Measurements from ENCODE around the gene LPAR1.
"Not testable (repeated sequence)": the region's sequence is repeated elsewhere in the genome, so short reads cannot be mapped to it uniquely, and the experiment has no call there.

Gene LPAR1

DNA sequence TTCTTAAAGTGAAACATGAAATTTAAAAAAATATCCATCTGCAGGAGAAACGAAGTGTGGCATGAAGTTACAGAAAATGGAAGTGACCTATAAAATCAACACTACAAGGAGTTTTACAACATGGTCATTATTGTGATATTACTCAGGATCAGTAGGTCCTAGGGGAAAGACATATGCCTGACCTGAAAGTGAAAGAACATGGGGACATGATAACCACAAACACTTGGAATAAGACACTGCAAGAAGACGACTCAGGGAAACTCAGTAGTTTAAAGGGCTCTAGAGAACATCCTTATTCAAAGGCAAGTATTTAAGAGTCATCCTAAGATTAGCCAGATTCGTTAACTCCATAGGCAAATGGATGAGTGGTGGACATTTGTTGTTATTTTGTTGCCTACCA lies 19.9 kb upstream of the LPAR1 start:
- TF ChIP-seq, protein P1, sequence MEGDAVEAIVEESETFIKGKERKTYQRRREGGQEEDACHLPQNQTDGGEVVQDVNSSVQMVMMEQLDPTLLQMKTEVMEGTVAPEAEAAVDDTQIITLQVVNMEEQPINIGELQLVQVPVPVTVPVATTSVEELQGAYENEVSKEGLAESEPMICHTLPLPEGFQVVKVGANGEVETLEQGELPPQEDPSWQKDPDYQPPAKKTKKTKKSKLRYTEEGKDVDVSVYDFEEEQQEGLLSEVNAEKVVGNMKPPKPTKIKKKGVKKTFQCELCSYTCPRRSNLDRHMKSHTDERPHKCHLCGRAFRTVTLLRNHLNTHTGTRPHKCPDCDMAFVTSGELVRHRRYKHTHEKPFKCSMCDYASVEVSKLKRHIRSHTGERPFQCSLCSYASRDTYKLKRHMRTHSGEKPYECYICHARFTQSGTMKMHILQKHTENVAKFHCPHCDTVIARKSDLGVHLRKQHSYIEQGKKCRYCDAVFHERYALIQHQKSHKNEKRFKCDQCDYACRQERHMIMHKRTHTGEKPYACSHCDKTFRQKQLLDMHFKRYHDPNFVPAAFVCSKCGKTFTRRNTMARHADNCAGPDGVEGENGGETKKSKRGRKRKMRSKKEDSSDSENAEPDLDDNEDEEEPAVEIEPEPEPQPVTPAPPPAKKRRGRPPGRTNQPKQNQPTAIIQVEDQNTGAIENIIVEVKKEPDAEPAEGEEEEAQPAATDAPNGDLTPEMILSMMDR (IDR thresholded peaks at IDR 0.05; ENCODE audit: control extremely low read depth, extremely low read depth, low read depth, missing control alignments), result no peak
- ChIA-PET POLR2A (no interaction called here), CTCF (no interaction called here)
- no peak for DNase-seq (ENCODE audit: extremely low spot score)

DNA sequence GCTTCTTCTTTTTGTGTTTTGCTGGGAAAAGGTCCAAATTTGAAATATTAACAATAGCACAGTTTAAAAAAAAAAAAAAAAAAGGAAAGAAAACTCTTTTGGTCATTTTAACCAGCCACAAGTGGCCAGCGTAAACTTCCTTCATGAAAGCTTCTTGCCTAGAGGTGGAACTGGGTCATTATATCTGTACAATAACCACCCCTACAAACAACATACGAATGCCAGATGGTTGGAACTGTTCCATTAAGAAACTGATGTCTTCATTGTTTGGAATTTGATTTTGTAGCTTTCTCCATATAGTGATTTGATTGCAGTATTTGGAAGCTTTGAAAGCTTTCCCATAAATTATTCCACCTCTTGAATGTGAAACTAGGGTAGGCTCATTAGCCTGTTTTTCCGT lies 18.3 kb upstream of the LPAR1 start:
- DNase-seq (ENCODE audit: extremely low spot score), result no peak
- CTCF ChIA-PET, result interaction anchor here (1.0 to 1.1 kb wide), 2 partner anchors 11 to 15 kb away, joined by 3 read pairs; no protein-coding TSS in a partner anchor
- TF ChIP-seq, protein P1 (IDR thresholded peaks at IDR 0.05; ENCODE audit: control extremely low read depth, extremely low read depth, low read depth, missing control alignments), result no peak
- POLR2A ChIA-PET, result no interaction called here

DNA sequence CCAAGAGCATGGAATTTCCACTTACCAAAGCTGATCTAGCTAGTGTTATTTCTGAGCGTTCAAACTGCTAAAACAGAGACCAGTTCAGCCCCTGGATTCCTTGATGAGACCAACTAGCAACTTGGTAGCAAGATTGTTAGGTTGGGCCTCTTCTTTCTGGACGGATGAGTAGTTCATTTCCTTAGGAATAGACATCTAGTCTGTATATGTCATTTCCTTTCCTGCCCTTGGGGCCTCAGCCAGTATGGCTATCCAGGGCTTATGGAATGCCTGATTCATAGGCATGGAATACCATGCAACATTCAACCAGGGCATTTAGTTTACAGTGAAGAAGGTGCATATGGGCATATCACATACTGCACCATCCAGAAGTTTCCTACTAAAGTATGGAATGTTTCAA lies 14.5 kb upstream of the LPAR1 start:
- no peak for DNase-seq (ENCODE audit: extremely low spot score)
- TF ChIP-seq, protein P1 (IDR thresholded peaks at IDR 0.05; ENCODE audit: control extremely low read depth, extremely low read depth, low read depth, missing control alignments), result no peak
- ChIA-PET POLR2A (no interaction called here), CTCF (interaction anchor here (1.1 kb wide), 1 partner anchor 12 kb away, joined by 3 read pairs; no protein-coding TSS in a partner anchor)

DNA sequence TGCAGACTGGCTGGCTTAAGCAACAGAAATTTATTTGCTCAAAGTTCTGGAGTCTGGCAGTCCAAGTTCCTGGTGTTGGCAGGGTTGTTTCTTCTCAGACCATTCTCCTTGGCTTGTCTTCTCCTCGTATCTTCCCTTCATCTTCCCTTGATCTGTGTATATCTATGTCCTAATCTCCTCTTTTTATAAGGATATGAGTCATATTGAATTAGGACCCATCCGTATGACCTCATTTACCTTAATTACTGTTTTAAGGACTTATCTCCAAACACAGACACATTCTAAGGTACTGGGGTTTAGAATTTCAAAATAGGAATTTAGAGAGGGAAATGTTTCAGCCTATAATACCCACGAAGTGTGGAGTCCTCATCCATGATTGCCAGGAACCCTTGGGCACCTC lies 13.1 kb upstream of the LPAR1 start:
- CTCF ChIA-PET, result interaction anchor here (1.8 to 4.1 kb wide), 2 partner anchors 12 to 18 kb away, joined by 7 to 15 read pairs; partner anchors contain the start of gene LPAR1
- POLR2A ChIA-PET, result no interaction called here
- DNase-seq (ENCODE audit: extremely low spot score), result no peak
- TF ChIP-seq, protein P1 (IDR thresholded peaks at IDR 0.05; ENCODE audit: control extremely low read depth, extremely low read depth, low read depth, missing control alignments), result no peak

DNA sequence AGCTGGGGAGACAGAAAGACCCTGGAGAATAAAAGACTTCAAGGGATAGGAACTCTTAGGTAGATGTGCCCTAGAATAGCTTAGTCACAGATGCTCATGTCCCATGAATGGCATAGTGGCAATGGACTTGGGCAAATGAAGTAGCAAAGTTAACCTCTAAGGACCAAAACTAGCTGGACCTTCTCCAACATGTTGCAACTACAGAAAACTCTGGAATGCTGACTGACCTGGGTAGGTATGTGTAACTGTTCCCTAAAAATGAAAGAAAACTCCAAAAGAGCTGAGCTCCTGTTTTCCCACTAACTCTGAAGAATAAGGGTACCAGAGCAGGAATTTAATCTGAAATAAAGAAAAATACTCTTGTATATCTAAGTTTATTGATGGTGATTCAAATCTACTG lies 12.5 kb upstream of the LPAR1 start:
- TF ChIP-seq, protein P1 (IDR thresholded peaks at IDR 0.05; ENCODE audit: control extremely low read depth, extremely low read depth, low read depth, missing control alignments), result no peak
- POLR2A ChIA-PET, result no interaction called here

DNA sequence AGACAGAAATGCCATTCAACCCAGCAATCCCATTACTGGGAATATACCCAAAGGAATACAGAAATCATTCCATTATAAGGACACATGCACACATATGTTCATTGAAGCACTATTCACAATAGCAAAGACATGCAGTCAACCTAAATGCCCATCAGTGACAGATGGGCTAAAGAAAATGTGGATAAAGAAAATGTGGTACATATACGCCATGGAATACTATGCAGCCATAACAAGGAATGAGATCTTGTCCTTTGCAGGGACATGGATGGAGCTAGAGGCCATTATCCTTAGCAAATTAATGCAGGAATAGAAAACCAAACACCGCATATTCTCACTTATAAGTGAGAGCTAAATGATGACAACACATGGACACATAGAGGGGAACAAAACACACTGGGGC lies 9.0 kb upstream of the LPAR1 start:
- CTCF ChIA-PET, result interaction anchor here (4.1 kb wide), 1 partner anchor 8 kb away, joined by 15 read pairs; the partner anchor contains the start of gene LPAR1
- POLR2A ChIA-PET; DNase-seq (ENCODE audit: extremely low spot score): not testable (repeated sequence)

More for the DNA sequence above, 12.5 kb upstream of the LPAR1 start:
- CTCF ChIA-PET, result interaction anchor here (1.8 to 4.1 kb wide), 2 partner anchors 11 to 19 kb away, joined by 7 to 15 read pairs; partner anchors contain the start of gene LPAR1
- no peak for DNase-seq (ENCODE audit: extremely low spot score)

DNA sequence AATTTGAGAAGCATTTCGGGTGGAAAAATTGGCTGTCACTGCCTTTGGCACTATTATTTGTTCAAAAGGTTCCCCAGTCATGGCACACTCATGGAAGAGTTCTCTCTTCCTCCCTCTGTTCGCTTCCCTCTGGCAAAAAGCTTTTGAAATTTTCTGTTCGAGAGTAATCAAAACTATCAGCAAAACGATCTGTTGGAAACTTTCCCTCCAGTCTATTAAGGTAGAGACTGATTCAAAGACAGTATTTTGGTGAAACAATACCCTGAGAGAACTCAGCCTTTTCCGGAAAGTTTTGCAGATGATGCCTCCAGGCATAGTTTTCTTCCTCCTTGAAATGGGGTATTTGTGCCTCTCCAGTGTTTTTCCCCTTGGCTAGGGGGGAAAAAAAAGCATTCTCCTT lies 3.6 kb upstream of the LPAR1 start:
- DNase-seq (ENCODE audit: extremely low spot score), result no peak
- POLR2A ChIA-PET, result no interaction called here
- CTCF ChIA-PET, result interaction anchor here (1.2 kb wide), 1 partner anchor 25 kb away, joined by 3 read pairs; no protein-coding TSS in a partner anchor
- TF ChIP-seq, protein P1 (IDR thresholded peaks at IDR 0.05; ENCODE audit: control extremely low read depth, extremely low read depth, low read depth, missing control alignments), result no peak

Measured in GM10248 (cell line).